GM21423 (cell line): Measurements from ENCODE around the gene TUBB3.
"Not testable (repeated sequence)": the region's sequence is repeated elsewhere in the genome, so short reads cannot be mapped to it uniquely, and the experiment has no call there.

Experiments
- ATAC-seq: cut with Tn5 transposase; IDR thresholded peaks from one replicate; pipeline ENCODE4 v1.9.1; 2021; ENCODE audit warnings: mild to moderate bottlenecking, moderate library complexity; ENCODE audit not compliant: unreplicated experiment

The TUBB3 gene

GRCh38 chr16:89900885-89901284 lies 22.3 kb upstream of the TUBB3 start:
- ATAC-seq: no peak

DNA sequence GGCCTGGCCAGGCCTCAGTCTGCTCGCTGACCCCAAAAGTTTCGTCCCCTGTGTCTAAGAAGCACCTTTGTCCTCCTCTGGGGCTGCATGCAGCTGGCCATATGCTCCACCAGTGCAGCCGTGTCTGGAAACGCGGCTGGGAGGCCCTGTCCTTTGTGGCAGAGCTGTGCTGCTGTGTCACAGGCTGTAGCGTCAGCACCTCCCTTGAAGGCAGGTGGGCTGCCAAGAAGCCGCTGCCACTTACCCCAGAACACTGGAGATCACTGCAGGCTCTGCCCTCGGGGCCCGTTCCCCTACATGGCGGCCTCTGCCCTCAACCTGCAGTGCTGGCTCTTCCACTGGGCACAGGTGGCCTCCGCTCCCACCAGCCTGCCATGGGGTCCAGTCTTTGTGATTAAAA lies 20.2 kb upstream of the TUBB3 start:
- no peak for ATAC-seq

GRCh38 chr16:89903908-89904515 lies 19.1 kb upstream of the TUBB3 start:
- no peak for ATAC-seq

- ATAC-seq: no peak
Observed at GRCh38 chr16:89904606-89905510, 18.3 kb upstream of the TUBB3 start.

- no peak for ATAC-seq
Observed at GRCh38 chr16:89905511-89906139, 17.5 kb upstream of the TUBB3 start.

DNA sequence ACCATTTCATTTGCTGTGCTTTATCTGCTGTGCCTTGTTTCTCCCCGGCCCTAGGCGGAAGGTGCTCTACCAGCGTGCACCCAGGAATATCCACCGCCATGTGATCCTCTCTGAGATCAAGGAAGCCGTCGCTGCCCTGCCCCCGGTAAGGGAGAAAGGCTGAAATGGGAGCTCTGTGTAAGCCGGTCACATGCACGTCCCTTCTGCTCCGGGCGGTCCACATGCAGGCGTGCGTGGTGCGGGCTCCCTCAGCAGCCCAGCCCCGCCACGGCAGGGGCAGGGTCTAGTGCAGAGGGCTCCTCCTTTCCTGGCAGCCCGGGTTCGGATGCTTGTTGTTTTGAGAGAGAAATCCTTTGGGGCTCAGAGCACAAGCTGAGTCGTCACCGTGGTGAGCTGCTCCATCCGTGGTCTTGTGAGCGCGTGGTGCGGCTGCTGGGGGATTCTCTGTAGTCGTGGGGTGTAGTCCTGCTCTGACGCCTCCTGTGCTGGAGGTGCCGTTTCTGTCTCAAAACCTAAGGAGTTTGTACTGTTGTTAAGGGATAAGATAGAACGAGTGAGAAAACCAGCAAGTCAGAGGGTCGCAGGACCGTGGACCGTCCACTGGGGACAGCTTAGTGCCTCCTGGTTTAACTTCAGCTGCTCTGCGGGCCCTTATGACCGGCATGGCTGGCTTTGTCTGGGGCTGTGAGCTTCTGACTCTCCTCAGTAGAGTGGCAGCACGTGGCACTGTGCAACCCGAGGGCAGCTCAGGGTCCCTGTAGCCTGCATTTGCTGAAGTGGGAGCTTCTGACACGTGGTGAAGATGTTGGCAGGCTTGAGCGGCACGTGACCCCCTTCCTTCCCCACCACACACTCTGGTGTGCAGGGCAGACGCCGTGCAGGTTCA lies 16.8 kb upstream of the TUBB3 start:
- ATAC-seq: no peak

GRCh38 chr16:89907055-89907814 lies 15.9 kb upstream of the TUBB3 start:
- no peak for ATAC-seq

DNA sequence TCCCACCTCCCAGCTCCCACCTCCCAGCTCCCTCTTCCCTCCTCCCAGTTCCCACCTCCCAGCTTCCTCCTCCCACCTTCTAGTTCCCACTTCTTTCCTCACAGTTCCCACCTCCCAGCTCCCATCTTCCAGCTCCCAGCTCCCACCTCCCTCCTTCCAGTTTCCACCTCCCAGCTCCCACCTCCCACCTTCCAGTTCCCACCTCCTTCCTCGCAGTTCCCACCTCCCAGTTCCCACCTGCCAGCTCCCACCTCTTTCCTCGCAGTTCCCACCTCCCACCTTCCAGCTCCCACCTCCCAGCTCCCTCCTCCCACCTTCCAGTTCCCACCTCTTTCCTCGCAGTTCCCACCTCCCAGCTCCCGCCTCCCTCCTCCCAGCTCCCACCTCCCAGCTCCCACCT lies 14.9 kb upstream of the TUBB3 start:
- ATAC-seq: no peak

GRCh38 chr16:89909777-89910716 lies 13.1 kb upstream of the TUBB3 start:
- ATAC-seq: no peak

- no peak for ATAC-seq
Observed at GRCh38 chr16:89910717-89911354, 12.3 kb upstream of the TUBB3 start.

DNA sequence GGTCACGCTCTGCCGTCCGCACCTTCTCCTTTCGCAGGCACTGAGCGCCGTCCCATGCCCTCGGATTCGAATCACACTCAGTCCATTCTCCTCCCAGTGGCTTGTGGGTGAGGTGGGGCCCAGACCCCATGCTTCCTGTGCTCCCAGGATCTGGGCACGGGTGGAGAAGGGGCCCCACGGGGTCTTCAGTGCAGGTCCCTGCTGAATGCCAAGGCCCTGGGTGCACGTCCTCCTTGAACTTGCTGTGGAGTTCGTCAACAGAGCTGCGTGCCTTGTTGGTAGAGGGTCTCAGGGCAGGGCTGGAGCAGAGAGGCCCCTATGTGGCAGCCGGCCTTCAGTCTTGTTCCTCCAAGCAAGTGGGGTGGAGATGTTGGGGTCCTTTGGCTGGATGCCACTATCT lies 11.8 kb upstream of the TUBB3 start:
- no peak for ATAC-seq

- ATAC-seq: no peak
Observed at GRCh38 chr16:89912143-89912542, 11.0 kb upstream of the TUBB3 start.

- no peak for ATAC-seq
Observed at GRCh38 chr16:89912627-89913026, 10.5 kb upstream of the TUBB3 start.

DNA sequence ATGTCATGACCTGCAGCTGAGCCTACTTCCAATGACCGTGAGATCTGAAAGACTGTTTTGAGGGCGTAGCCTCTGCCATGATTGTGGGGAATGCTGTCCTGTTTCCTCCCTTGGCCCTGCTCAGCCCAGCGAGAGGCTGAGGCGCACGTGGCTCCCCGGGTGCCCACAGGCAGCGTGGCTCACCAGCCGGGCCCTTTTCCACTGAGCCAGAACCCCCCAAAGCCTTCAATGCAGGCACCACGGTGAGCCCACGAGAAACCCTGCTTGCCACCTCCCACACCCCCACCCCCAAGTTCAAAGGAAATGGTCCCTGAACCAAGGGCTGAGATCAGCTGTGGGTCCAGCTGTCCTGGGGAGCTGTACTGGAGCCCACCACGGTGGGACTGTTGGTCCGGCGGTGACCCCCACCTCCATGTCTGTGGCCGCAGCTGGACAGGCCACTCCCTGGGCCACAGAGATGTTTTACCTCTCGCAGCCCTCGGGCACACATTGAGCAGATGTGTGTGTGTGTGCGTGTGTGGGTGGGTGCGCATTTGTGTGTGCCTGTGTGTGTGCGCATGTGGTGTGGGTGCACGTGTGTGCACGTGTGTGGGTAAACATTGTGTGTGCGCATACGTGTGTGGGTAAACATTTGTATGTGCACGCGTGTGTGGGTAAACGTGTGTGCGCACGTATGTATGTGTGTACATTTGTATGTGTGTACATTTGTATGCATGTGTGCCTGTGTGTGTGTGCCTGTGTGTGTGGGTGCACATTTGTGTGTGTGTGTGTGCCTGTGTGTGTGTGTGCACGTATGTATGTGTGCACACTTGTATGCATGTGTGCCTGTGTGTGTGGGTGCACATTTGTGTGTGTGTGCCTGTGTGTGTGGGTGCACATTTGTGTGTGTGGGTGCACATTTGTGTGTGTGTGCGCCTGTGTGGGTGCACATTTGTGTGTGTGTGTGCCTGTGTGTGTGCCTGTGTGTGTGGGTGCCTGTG lies 9.4 kb upstream of the TUBB3 start:
- no peak for ATAC-seq

DNA sequence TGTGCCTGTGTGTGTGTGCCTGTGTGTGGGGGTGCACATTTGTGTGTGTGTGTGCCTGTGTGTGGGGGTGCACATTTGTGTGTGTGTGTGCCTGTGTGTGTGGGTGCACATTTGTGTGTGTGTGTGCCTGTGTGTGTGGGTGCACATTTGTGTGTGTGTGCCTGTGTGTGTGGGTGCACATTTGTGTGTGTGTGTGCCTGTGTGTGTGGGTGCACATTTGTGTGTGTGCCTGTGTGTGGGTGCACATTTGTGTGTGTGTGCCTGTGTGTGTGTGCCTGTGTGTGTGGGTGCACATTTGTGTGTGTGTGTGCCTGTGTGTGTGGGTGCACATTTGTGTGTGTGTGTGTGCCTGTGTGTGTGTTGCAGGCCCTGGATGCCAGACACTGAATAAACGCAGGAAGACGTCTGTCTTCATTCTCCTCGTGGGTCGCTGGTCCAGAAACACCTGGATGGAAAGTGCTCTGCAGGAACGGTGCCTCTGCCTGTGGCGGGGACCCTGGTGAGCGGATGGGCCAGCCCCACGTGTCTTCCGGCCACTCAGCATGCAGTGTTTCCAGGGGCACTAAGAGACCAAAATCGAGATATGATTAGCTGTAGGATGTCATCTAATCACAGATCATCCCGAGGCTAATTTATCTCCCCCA lies 8.4 kb upstream of the TUBB3 start:
- not testable (repeated sequence) for ATAC-seq

DNA sequence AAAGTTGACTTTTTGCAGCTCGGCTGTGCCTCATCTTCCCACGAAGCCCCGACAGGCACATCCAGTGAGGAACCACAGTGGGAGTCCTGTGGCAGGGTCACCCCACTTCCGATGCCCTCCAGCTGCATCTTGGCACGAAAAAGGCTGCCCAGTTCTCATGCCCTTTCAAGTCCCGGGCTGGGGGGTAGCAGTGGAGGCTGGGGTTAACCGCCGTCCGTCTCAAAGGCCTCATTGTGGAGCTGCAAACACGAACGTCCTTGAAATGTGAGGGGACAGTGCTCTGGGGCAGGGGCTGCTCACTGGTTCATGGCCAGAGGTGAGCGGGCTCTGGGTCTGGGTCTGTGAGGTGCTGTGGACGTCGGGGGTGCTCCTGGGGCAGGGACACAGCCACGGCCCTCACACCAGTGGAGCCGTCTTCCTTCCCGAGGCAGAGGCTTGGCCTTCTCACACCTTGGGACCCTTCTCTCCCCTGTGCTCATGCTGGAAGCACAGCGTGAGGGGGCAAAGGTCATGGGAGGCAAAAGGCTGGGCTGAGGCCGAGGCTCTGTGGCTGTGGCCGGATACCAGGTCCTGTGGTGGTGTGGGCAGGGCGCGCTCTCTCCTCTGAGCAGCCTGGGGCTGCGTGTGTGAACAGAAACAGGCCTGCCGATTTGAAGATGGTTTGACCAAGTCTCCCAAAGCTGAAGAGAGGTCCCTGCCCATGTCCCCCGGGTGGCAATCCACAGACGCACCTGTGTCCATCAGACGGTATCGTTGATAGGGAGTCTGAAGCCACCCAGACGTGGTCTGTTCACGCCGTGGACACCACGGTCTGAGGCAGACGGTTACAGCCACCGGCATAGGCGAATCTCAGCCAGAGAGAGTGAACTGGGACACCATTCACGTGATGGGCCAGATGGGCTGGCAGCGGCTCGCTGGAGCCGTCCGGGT lies 7.6 kb upstream of the TUBB3 start:
- no peak for ATAC-seq
